NB4 (cell line): ENCODE data around the gene UBE4B.

Experiments used
- DNase-seq: peaks from one replicate; pipeline ENCODE4 v3.0.0; 2010; ENCODE audit warnings: low read depth
- H3K4me3 ChIP-seq: one replicate; pipeline ENCODE4 v1.5.1; 2011; ENCODE audit warnings: mild to moderate bottlenecking, low read depth, low read length, moderate library complexity
- CTCF ChIP-seq: IDR thresholded peaks from one replicate; pipeline ENCODE4 v1.5.1; 2012; ENCODE audit warnings: low read depth, low read length
- MAX ChIP-seq: IDR thresholded peaks from 2 replicates; pipeline ENCODE4 v1.6.1; 2011; ENCODE audit warnings: low read depth, low read length
- MYC ChIP-seq: IDR thresholded peaks from 2 replicates; pipeline ENCODE4 v1.6.1; 2011; ENCODE audit warnings: low read depth, low read length
- POLR2A ChIP-seq: IDR thresholded peaks from 2 replicates; pipeline ENCODE4 v1.6.1; 2011; ENCODE audit warnings: mild to moderate bottlenecking; ENCODE audit not compliant: insufficient read length; ENCODE audit errors: extremely low read depth

UBE4B gene

GRCh38 chr1:10084045-10084444, 51.3 kb downstream of the UBE4B start:
- DNase-seq: no peak

GRCh38 chr1:10085076-10085475, 52.3 kb downstream of the UBE4B start:
- DNase-seq: no peak
- no peak overlapping the region for H3K4me3 ChIP-seq
- TF ChIP-seq POLR2A (no peak), MYC (no peak), MAX (no peak), CTCF (no peak)

More at GRCh38 chr1:10084045-10084444, 51.3 kb downstream of the UBE4B start:
- no peak overlapping the region for H3K4me3 ChIP-seq
- TF ChIP-seq MAX (no peak), CTCF (no peak), POLR2A (no peak)

GRCh38 chr1:10087210-10087609, 54.5 kb downstream of the UBE4B start:
- TF ChIP-seq CTCF (no peak), MAX (no peak), MYC (no peak), POLR2A (no peak)
- H3K4me3 ChIP-seq: no peak overlapping the region
- DNase-seq: no peak

- no peak overlapping the region for H3K4me3 ChIP-seq
- TF ChIP-seq MAX (no peak), CTCF (no peak), POLR2A (no peak), MYC (no peak)
- DNase-seq: no peak
Observed at GRCh38 chr1:10101929-10102328, 69.2 kb downstream of the UBE4B start.

- TF ChIP-seq MAX (no peak), CTCF (no peak), POLR2A (no peak), MYC (no peak)
- DNase-seq: no peak
- H3K4me3 ChIP-seq: no peak overlapping the region
Observed at GRCh38 chr1:10103193-10103592, 70.4 kb downstream of the UBE4B start.

- TF ChIP-seq MYC: no peak
- no peak for TF ChIP-seq CTCF
- DNase-seq: no peak
- no peak overlapping the region for H3K4me3 ChIP-seq
Observed at GRCh38 chr1:10104834-10105233, 72.1 kb downstream of the UBE4B start.
